ENCODE results near the gene IMPDH1. TPM values are rescaled to one million over a fixed set of nuclear protein-coding genes. Genes with fewer than 3 reads are reported as not detected.

Gene IMPDH1
- total and polyA plus RNA-seq, 10 of the 15 experiments (the other 5 are each of a cell fraction or from before 2014, with no cell fraction given) = 0.50 to 61.3 (median 41.8) TPM

DNA sequence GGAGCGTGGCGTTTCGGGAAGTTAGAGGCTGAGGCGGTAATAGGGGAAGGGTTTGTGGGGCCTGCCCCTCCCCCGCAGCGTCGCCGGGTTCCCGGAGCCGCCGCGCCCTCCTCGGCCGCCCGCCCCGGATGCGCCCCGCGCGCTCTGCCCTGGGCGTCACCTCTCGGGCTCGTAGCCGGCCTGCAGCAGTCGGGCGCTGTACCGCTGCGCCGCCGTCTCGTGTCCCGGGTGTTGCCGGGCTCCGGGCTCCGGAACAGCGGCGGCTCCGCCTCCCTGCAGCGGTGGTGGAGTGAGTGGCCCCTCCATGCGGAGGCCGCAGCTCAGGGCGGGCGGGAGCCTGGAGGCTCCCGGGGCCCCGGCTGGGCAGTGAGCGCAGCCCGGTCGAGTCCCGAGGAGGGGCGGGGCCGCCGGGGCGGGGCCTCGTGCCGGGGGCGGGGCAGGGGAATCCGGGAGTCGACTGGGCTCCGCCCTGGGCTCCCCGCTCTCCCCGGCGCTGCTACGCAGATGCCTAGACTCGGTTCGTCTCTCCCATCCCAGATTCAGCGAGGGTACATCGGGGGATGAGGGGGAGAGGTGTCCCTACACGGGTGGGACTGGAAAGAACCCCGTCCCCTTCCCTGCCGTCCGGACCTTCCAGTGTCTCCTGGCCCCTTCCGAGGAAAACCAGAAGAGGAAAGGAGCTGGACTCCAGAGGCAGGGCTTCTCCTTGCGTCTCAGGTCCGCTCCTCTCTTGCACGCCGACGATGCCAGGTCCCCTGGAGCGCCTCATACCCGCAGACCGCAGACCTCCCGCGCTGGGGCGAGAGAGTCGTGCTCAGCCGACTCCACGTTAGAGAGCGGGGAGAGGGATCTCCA, at the start of gene IMPDH1 (continued):
- TF ChIP-seq SUZ12 (IDR thresholded peaks at IDR 0.05; ENCODE audit: unreplicated experiment) (no peak), STAT3 (IDR thresholded peaks at IDR 0.05; ENCODE audit: low read depth, low read length) (no peak), MEF2B (IDR thresholded peaks at IDR 0.05; ENCODE audit: partially characterized antibody, poor library complexity, severe bottlenecking) (no peak), MTA2 (IDR thresholded peaks at IDR 0.05; ENCODE audit: low read depth) (no peak), NFYB (IDR thresholded peaks at IDR 0.05; ENCODE audit: insufficient read depth, low read depth, low read length) (no peak), MTA3 (IDR thresholded peaks at IDR 0.05; ENCODE audit: borderline replicate concordance, low read length) (no peak), ZNF217 (IDR thresholded peaks at IDR 0.05) (0 out of 2 replicates have a peak, but pooled peaks have one; percentile 21), EED (IDR thresholded peaks at IDR 0.05; ENCODE audit: low read depth) (peak; percentile 60; the same call in 1 of the 2 replicates), MXI1 (IDR thresholded peaks at IDR 0.05; ENCODE audit: low read depth, low read length) (no peak; the same call in 1 of the 2 replicates), BCL11A (IDR thresholded peaks at IDR 0.05; ENCODE audit: low read depth, low read length) (no peak), SMARCA5 (IDR thresholded peaks at IDR 0.05) (peak; percentile 52; the same call in 1 of the 2 replicates), NR2F1 (conservative IDR thresholded peaks at IDR 0.05) (peak; percentile 68), RELA (IDR thresholded peaks at IDR 0.05; ENCODE audit: borderline replicate concordance, partially characterized antibody) (no peak), NFXL1 (IDR thresholded peaks at IDR 0.05; ENCODE audit: borderline replicate concordance) (no peak), NR2C1 (IDR thresholded peaks at IDR 0.05) (peak; percentile 27; the same call in 1 of the 2 replicates), PML (IDR thresholded peaks at IDR 0.05; ENCODE audit: low read length) (no peak), CBX3 (IDR thresholded peaks at IDR 0.05; ENCODE audit: borderline replicate concordance, low read depth) (no peak), ESRRA (IDR thresholded peaks at IDR 0.05; ENCODE audit: low read length) (no peak), RUNX3 (IDR thresholded peaks at IDR 0.05; ENCODE audit: low read length) (peak; percentile 71), SP1 (IDR thresholded peaks at IDR 0.05; ENCODE audit: low read depth, low read length) (peak; percentile 18), WRNIP1 (IDR thresholded peaks at IDR 0.05; ENCODE audit: borderline replicate concordance, low read depth, low read length) (no peak), BACH1 (IDR thresholded peaks at IDR 0.05; ENCODE audit: borderline replicate concordance) (peak; percentile 67), STAT1 (conservative IDR thresholded peaks at IDR 0.05) (no peak)
- TF ChIP-seq, protein P1, sequence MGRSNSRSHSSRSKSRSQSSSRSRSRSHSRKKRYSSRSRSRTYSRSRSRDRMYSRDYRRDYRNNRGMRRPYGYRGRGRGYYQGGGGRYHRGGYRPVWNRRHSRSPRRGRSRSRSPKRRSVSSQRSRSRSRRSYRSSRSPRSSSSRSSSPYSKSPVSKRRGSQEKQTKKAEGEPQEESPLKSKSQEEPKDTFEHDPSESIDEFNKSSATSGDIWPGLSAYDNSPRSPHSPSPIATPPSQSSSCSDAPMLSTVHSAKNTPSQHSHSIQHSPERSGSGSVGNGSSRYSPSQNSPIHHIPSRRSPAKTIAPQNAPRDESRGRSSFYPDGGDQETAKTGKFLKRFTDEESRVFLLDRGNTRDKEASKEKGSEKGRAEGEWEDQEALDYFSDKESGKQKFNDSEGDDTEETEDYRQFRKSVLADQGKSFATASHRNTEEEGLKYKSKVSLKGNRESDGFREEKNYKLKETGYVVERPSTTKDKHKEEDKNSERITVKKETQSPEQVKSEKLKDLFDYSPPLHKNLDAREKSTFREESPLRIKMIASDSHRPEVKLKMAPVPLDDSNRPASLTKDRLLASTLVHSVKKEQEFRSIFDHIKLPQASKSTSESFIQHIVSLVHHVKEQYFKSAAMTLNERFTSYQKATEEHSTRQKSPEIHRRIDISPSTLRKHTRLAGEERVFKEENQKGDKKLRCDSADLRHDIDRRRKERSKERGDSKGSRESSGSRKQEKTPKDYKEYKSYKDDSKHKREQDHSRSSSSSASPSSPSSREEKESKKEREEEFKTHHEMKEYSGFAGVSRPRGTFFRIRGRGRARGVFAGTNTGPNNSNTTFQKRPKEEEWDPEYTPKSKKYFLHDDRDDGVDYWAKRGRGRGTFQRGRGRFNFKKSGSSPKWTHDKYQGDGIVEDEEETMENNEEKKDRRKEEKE (IDR thresholded peaks at IDR 0.05) = peak; percentile 6; the same call in 1 of the 2 replicates
- TF ChIP-seq, protein P2, sequence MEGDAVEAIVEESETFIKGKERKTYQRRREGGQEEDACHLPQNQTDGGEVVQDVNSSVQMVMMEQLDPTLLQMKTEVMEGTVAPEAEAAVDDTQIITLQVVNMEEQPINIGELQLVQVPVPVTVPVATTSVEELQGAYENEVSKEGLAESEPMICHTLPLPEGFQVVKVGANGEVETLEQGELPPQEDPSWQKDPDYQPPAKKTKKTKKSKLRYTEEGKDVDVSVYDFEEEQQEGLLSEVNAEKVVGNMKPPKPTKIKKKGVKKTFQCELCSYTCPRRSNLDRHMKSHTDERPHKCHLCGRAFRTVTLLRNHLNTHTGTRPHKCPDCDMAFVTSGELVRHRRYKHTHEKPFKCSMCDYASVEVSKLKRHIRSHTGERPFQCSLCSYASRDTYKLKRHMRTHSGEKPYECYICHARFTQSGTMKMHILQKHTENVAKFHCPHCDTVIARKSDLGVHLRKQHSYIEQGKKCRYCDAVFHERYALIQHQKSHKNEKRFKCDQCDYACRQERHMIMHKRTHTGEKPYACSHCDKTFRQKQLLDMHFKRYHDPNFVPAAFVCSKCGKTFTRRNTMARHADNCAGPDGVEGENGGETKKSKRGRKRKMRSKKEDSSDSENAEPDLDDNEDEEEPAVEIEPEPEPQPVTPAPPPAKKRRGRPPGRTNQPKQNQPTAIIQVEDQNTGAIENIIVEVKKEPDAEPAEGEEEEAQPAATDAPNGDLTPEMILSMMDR (IDR thresholded peaks at IDR 0.05 in 2 of 3, conservative IDR thresholded peaks at IDR 0.05 in 1 of 3; ENCODE audit: control insufficient read depth in 2 of 3, extremely low read depth in 1 of 3, insufficient read depth in 1 of 3, low read depth in 3 of 3, low read length in 3 of 3) = no peak
- TF ChIP-seq, protein P3, sequence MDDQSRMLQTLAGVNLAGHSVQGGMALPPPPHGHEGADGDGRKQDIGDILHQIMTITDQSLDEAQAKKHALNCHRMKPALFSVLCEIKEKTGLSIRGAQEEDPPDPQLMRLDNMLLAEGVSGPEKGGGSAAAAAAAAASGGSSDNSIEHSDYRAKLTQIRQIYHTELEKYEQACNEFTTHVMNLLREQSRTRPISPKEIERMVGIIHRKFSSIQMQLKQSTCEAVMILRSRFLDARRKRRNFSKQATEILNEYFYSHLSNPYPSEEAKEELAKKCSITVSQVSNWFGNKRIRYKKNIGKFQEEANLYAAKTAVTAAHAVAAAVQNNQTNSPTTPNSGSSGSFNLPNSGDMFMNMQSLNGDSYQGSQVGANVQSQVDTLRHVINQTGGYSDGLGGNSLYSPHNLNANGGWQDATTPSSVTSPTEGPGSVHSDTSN (IDR thresholded peaks at IDR 0.05; ENCODE audit: insufficient replicate concordance, low read depth, low read length) = no peak

All from GM12878 (cell line).